Ectodermal cell (in vitro differentiated cells): ENCODE data around the gene DHX30.
"Not testable (repeated sequence)": the region's sequence is repeated elsewhere in the genome, so short reads cannot be mapped to it uniquely, and the experiment has no call there.

Source experiments
- H3K27ac ChIP-seq: 2 replicates; pipeline ENCODE4 v1.7.0; 2013; ENCODE audit warnings: mild to moderate bottlenecking, low read depth, low read length; ENCODE audit not compliant: insufficient read depth, poor library complexity, severe bottlenecking
- H3K27me3 ChIP-seq: 2 replicates; pipeline ENCODE4 v1.7.0; 2013; ENCODE audit warnings: mild to moderate bottlenecking, low read length; ENCODE audit not compliant: insufficient read depth, control insufficient read depth, poor library complexity, severe bottlenecking
- H3K36me3 ChIP-seq: one replicate; pipeline ENCODE4 v1.7.0; 2013; ENCODE audit warnings: low read length; ENCODE audit not compliant: control insufficient read depth, insufficient read depth
- H3K4me1 ChIP-seq: one replicate; pipeline ENCODE4 v1.7.0; 2013; ENCODE audit warnings: low read length; ENCODE audit not compliant: control insufficient read depth, insufficient read depth
- H3K4me3 ChIP-seq: 2 replicates; pipeline ENCODE4 v1.7.0; 2013; ENCODE audit warnings: low read depth, low read length, control low read depth; ENCODE audit not compliant: insufficient read depth
- H3K9me3 ChIP-seq: 2 replicates; pipeline ENCODE4 v1.7.0; 2013; ENCODE audit warnings: mild to moderate bottlenecking, low read length, moderate library complexity; ENCODE audit not compliant: control insufficient read depth
- WGBS, 2 experiments: methylation state at CpG; one replicate each; pipeline ENCODE4 v1.1.7; 2013; ENCODE audit warnings: missing lambda C conversion rate in 2 of 2; 5-methylcytosine and 5-hydroxymethylcytosine counted together

DHX30 gene

GRCh38 chr3:47804577-47804976, 1.6 kb downstream of the DHX30 start:
- WGBS, 2 experiments = 100% methylated on average over 1 of the region's 1 CpG
- H3K36me3 ChIP-seq = peaks cover 7% of the 10 kb centered on the region
- no peaks in the 10 kb centered on the region for H3K27me3 ChIP-seq
- peak overlapping the region; percentile 81 for H3K4me3 ChIP-seq
- H3K4me1 ChIP-seq = peaks cover 10% of the 10 kb centered on the region
- H3K27ac ChIP-seq = no peak overlapping the region
- H3K9me3 ChIP-seq = no peaks in the 10 kb centered on the region

DNA sequence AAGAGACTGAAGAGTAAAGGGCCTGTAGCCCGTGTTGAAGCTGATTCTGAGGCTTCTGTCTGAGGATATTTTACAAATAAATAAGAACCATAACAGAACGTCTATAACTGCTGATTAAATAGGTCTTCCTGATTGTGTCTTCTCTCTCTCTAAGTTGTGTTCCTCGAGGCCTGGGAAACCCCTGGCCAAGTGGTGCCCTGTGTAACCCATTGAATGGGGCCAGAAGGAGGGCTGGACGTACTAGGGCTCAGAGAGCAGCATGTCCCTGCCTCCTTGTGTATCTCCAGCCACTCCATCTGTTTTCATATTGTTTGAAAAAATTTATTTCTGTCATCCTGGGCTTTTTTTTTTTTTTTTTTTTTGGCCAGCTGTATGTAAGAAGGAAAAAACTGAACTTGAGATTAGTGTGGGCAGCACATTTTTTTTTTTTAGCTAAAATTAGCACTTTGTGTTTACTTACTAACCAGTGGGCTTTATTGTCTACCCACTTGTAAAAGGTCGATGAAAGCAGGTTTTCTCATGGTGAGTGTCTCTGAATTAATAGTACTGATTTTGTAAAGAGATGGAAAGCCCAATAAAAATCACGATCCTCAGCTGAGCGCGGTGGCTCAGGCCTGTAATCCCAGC, 10.7 kb downstream of the DHX30 start:
- peaks cover 60% of the 10 kb centered on the region for H3K36me3 ChIP-seq
- H3K27ac ChIP-seq = no peak overlapping the region
- 95 to 97% methylated on average over 8 of the region's 8 CpGs for WGBS, 2 experiments

GRCh38 chr3:47817609-47818008, 14.7 kb downstream of the DHX30 start:
- Histone ChIP-seq H3K36me3 (peaks cover 43% of the 10 kb centered on the region), H3K4me1 (no peaks in the 10 kb centered on the region), H3K4me3 (no peak overlapping the region)

More for the DNA sequence above, 10.7 kb downstream of the DHX30 start:
- Histone ChIP-seq H3K4me3 (no peak overlapping the region), H3K27me3 (no peaks in the 10 kb centered on the region), H3K4me1 (no peaks in the 10 kb centered on the region), H3K9me3 (no peaks in the 10 kb centered on the region)

DNA sequence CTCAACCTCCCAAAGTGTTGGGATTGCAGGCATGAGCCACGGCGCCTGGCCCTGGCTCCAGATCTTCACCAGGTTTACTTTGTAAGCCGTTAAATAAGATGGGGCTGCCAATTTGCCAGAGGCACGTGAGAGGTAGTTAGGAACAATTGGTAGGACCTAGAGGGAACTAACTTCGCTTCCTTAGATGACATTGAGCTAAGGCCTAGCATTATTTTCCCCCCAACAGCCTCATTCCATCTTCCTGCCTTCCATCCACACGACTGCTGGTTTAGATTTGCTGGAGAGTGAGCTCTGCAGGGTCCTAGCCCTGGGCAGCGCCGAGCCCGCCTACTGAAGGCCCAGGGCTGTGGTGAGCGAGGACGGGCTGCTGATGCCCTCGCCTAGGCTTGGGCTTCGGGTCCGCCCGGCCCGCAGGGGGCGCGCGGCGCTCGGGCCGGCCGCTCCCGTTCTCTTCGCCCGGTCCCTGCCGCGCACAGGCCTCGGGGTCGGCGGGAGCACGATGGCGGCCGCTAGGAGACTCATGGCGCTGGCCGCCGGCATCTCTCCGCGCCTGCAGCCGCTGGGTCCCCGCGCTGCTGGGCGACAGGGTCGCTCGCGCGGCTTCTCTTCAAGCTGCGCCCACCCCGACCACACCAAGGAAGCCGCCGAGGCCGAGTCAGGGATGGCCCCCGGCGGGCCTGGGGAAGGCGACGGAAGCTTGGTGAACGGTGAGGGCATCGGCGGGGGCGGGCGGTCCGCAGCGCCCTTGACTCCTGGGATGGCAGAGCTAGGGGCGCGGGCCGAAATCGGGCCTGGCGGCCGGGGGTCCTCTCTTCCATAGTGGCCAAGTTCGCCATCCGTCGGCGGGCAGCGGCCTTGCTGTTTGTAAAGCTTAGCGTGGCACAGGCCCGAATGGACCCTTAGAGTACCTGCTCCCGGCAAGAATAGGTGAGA, 21.9 kb downstream of the DHX30 start:
- peak overlapping the region; percentile 76 for H3K4me3 ChIP-seq
- 5% methylated on average over 77 of the region's 77 CpGs for WGBS, 2 experiments
- peaks cover 32% of the 10 kb centered on the region for H3K36me3 ChIP-seq
- peaks cover 7% of the 10 kb centered on the region for H3K4me1 ChIP-seq
- peak overlapping the region; percentile 66 for H3K27ac ChIP-seq
- H3K9me3 ChIP-seq = no peaks in the 10 kb centered on the region
- H3K27me3 ChIP-seq = no peaks in the 10 kb centered on the region

More at GRCh38 chr3:47817609-47818008, 14.7 kb downstream of the DHX30 start:
- H3K27ac ChIP-seq = no peak overlapping the region
- 95 to 100% methylated on average over 7 of the region's 7 CpGs for whole genome bisulfite sequencing, 2 experiments
- H3K9me3 ChIP-seq = no peaks in the 10 kb centered on the region
- no peaks in the 10 kb centered on the region for H3K27me3 ChIP-seq

- Histone ChIP-seq H3K27ac (no peak overlapping the region), H3K36me3 (peaks cover 32% of the 10 kb centered on the region), H3K27me3 (no peaks in the 10 kb centered on the region), H3K4me1 (peaks cover 7% of the 10 kb centered on the region), H3K4me3 (peak overlapping the region; percentile 76), H3K9me3 (no peaks in the 10 kb centered on the region)
- 45% methylated on average over 7 of the region's 7 CpGs for WGBS, 2 experiments
These were observed 22.7 kb downstream of the DHX30 start for GRCh38 chr3:47825590-47825989.

DNA sequence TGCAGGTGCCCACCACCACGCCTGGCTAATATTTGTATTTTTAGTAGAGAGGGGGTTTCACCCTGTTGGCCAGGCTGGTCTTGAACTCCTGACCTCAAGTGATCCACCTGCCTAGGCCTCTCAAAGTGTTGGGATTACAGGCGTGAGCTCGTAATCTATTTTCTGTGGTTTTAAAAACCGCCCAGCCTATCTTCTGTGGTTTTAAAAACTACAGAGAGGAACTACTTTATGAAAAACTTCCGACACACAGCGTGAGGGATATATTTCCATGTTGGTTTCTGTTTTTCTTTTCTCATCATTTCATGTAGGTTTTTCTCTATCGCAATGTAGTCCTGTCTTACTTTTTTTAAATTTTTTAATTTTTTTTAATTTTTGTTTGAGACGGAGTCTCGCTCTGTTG, 26.5 kb downstream of the DHX30 start:
- not testable (repeated sequence) for H3K27me3 ChIP-seq, H3K4me1 ChIP-seq, H3K4me3 ChIP-seq, H3K9me3 ChIP-seq, H3K27ac ChIP-seq
- 95 to 96% methylated on average over 8 to 9 of the region's 9 CpGs for WGBS, 2 experiments
- H3K36me3 ChIP-seq = peaks cover 56% of the 10 kb centered on the region

- peaks cover 63% of the 10 kb centered on the region for H3K36me3 ChIP-seq
- H3K27me3 ChIP-seq = no peaks in the 10 kb centered on the region
- H3K4me1 ChIP-seq = no peaks in the 10 kb centered on the region
- H3K4me3 ChIP-seq = no peak overlapping the region
- H3K9me3 ChIP-seq = no peaks in the 10 kb centered on the region
- H3K27ac ChIP-seq = no peak overlapping the region
- WGBS, 2 experiments = 89 to 90% methylated on average over 7 of the region's 7 CpGs
These were observed 34.0 kb downstream of the DHX30 start for GRCh38 chr3:47836986-47837385.

DNA sequence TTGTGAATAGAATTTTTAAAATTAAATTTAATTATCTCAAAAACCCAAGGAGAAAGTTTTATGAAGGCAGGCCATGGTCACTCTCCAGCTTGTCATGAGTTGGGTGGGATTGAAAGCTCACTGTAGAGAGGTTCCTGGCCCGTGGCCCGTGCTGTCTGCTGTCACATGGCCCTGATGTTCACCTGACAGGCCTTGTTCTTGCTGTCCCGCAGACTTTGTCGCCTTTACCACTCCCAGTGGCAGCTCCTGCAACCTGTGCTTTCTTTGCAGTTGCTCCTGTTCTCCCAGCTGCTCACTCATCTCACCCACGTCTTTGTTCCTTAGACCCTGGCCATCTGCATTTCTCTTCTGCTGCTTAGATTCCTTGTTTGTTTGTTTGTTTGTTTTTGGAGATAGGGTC, 35.6 kb downstream of the DHX30 start:
- WGBS, 2 experiments = 93 to 97% methylated on average over 5 of the region's 5 CpGs
- no peaks in the 10 kb centered on the region for H3K27me3 ChIP-seq
- H3K4me1 ChIP-seq = no peaks in the 10 kb centered on the region
- H3K36me3 ChIP-seq = peaks cover 65% of the 10 kb centered on the region
- no peak overlapping the region for H3K4me3 ChIP-seq
- H3K9me3 ChIP-seq = no peaks in the 10 kb centered on the region
- no peak overlapping the region for H3K27ac ChIP-seq

DNA sequence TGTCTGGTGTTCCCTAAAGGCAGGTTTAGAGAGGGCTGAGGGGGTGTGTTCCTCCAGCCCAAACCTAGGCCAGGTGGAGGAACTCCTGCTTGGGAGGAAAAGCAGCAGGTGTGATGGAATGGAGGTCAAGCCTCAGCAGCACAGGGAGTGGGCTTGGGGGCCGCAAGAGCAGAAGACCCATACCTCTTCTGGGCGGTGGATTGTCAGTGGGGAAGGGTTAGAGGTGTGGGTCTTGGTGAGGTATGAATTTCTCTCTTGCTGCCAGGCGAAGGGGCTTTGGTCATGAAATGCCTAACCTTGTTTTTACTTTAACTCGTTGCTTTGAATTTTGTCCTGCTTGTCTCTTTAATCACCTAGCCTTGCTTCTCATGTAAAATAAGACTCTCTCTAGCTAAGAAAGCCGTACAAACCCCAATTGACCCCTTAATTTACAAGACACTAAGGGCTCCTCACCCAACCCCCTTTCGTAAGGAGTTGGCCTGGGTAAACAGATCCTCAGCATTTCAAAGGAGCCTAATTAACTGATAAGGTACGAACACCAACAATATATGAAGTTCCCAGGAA, 38.9 kb downstream of the DHX30 start:
- Histone ChIP-seq H3K27ac (no peak overlapping the region), H3K9me3 (no peaks in the 10 kb centered on the region), H3K36me3 (peaks cover 73% of the 10 kb centered on the region), H3K27me3 (no peaks in the 10 kb centered on the region), H3K4me3 (no peak overlapping the region), H3K4me1 (no peaks in the 10 kb centered on the region)
- WGBS, 2 experiments = 54 to 62% methylated on average over 7 of the region's 7 CpGs

DNA sequence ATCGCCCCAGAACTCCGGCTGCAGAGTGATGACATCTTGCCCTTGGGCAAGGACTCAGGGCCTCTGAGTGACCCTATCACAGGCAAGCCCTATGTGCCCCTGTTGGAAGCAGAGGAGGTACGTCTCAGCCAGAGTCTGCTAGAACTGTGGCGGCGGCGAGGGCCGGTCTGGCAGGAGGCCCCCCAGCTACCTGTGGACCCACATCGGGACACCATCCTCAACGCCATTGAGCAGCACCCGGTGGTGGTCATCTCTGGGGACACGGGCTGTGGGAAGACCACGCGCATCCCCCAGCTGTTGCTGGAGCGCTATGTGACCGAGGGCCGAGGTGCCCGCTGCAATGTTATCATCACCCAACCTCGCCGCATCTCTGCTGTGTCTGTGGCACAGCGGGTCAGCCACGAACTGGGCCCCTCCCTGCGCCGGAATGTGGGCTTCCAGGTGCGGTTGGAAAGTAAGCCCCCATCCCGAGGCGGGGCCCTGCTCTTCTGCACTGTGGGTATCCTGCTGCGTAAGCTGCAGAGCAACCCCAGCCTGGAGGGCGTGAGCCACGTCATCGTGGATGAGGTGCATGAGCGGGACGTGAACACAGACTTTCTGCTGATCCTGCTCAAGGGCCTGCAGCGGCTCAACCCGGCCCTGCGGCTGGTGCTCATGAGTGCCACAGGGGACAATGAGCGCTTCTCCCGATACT, 43.4 kb downstream of the DHX30 start:
- Histone ChIP-seq H3K4me3 (no peak overlapping the region), H3K9me3 (no peaks in the 10 kb centered on the region), H3K27me3 (no peaks in the 10 kb centered on the region), H3K36me3 (peaks cover 61% of the 10 kb centered on the region), H3K27ac (no peak overlapping the region), H3K4me1 (no peaks in the 10 kb centered on the region)
- WGBS, 2 experiments = 96% methylated on average over 37 of the region's 37 CpGs
